T-helper 17 cell (primary cell): ENCODE data around the gene GPC5. TPM values are rescaled to one million over a fixed set of nuclear protein-coding genes. Genes with fewer than 3 reads are reported as not detected.

Source experiments
- ATAC-seq: fragments of 150-1000 bp; cut with Tn5 transposase; 2 replicates; pipeline ENCODE4 v1.10.0; 2021; ENCODE audit warnings: mild to moderate bottlenecking, moderate library complexity
- DNase-seq, 3 donors: peaks; one replicate each; pipeline versions ENCODE4 v3.0.0 to v3.0.0-alpha.2; 2020 to 2021
- H3K9me3 ChIP-seq: one replicate; pipeline ENCODE4 v1.7.0; 2013; ENCODE audit warnings: low read length, mild to moderate bottlenecking; ENCODE audit not compliant: control insufficient read depth, poor library complexity, severe bottlenecking
- H3K27ac Mint-ChIP-seq: one replicate; pipeline ENCODE4 v1.8.0; 2022; ENCODE audit warnings: mild to moderate bottlenecking, moderate library complexity, mixed read lengths
- H3K27me3 Mint-ChIP-seq: one replicate; pipeline ENCODE4 v1.8.0; 2022; ENCODE audit warnings: mixed read lengths
- H3K36me3 Mint-ChIP-seq: one replicate; pipeline ENCODE4 v1.8.0; 2022; ENCODE audit warnings: low read depth, mixed read lengths
- H3K4me1 Mint-ChIP-seq: one replicate; pipeline ENCODE4 v1.8.0; 2022; ENCODE audit warnings: mild to moderate bottlenecking, mixed read lengths
- H3K4me3 Mint-ChIP-seq: one replicate; pipeline ENCODE4 v1.8.0; 2022; ENCODE audit warnings: mild to moderate bottlenecking, moderate library complexity, mixed read lengths
- total RNA-seq, 4 donors: library from RNA in 2 of 4; stranded (reverse) in 2 of 4; gene quantifications; one replicate each; pipeline ENCODE4 v1.2.3 and lab custom pipeline; 2022 to 2026

The GPC5 gene
- total RNA-seq, 2 donors from 2014 or later = 1.1 TPM; not detected in 1

DNA sequence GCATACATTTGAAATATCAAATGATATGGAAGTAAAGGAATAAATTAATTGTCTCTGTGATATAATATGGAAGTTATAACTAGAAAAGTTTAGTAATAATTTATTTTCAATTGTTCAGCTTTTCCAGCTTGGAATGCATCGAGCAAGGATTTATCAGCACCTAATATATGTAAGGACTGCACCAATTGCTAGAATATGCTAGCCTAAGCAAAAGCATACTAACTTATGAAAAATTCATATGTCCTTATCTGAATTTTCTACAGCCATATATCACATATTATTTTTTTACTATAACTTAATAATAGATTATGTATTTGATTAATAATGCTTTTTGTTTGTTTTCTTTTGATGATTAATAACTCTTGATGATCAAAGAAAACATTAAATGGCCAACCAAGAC, 979.0 kb downstream of the GPC5 start:
- Mint-ChIP-seq H3K4me1 (no peaks in the 10 kb centered on the region), H3K27ac (no peak overlapping the region), H3K4me3 (no peak overlapping the region), H3K27me3 (no peaks in the 10 kb centered on the region), H3K36me3 (no peaks in the 10 kb centered on the region)
- H3K9me3 ChIP-seq = no peaks in the 10 kb centered on the region
- DNase-seq (no peak), ATAC-seq (no peak)

DNA sequence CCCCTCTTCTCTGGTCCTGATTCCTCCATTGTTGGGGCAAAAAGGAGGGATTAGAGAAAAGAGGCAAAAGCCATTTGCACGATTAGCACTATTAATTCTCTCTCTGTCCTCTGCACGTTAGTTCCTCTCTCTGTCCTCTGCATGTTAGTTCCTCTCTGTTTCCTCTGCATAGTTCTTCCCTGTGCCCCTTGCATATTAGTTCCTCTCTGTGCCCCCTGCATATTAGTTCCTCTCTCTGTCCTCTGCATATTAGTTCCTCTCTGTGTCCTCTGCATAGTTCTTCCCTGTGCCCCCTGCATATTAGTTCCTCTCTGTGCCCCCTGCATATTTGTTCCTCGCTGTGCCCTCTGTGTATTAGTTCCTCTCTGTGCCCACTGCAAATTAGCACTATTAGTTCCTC, 981.0 kb downstream of the GPC5 start:
- Mint-ChIP-seq H3K27me3 (no peaks in the 10 kb centered on the region), H3K4me3 (no peak overlapping the region), H3K4me1 (no peaks in the 10 kb centered on the region), H3K27ac (no peak overlapping the region), H3K36me3 (no peaks in the 10 kb centered on the region)
- H3K9me3 ChIP-seq = no peaks in the 10 kb centered on the region
- no peak for ATAC-seq
- no peak for DNase-seq

DNA sequence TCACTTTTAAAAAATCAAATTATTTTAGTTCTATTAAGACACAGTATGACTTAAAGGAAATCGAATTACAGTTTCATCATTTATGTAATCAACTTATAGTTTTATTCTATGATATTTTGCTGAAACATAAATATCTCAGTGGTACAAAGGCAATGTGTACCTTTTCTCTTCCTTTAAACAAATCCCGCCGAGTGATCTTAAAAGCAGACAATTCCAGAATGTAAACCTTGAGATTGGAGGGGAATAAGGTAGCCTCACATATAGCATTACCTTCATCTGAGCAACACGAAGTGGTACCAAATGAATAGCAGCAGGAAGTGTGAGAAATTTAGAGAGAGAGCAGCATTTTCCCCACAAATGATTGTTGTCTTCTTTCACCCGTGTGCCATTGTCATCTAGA, 986.0 kb downstream of the GPC5 start:
- Mint-ChIP-seq H3K27ac (no peak overlapping the region), H3K4me3 (no peak overlapping the region), H3K27me3 (no peaks in the 10 kb centered on the region), H3K36me3 (no peaks in the 10 kb centered on the region), H3K4me1 (no peaks in the 10 kb centered on the region)
- no peaks in the 10 kb centered on the region for H3K9me3 ChIP-seq
- no peak for DNase-seq
- no peak for ATAC-seq

DNA sequence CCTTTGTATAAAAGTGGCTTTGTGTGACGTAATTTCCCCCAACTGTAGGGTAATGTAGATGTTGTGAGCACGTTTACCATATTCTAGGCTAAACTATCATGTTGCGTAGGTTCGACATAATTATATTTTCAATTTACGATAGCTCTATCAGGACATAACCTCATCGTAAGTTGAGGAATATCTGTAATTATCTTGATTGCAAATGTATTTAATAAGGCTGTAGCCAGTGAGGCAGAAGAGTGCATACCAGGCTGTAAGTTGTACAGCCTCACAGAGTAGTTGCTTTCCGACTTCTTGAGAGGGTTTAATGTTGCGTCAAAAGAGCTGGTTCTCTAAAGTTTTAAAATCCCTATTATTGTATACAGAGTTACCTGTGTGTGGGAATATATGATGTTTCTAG, 988.8 kb downstream of the GPC5 start:
- ATAC-seq (no peak), DNase-seq (no peak)
- no peak overlapping the region for H3K27ac Mint-ChIP-seq
- H3K4me1 Mint-ChIP-seq = no peaks in the 10 kb centered on the region
- H3K4me3 Mint-ChIP-seq = no peak overlapping the region
- no peaks in the 10 kb centered on the region for H3K27me3 Mint-ChIP-seq
- no peaks in the 10 kb centered on the region for H3K36me3 Mint-ChIP-seq
- H3K9me3 ChIP-seq = no peaks in the 10 kb centered on the region

DNA sequence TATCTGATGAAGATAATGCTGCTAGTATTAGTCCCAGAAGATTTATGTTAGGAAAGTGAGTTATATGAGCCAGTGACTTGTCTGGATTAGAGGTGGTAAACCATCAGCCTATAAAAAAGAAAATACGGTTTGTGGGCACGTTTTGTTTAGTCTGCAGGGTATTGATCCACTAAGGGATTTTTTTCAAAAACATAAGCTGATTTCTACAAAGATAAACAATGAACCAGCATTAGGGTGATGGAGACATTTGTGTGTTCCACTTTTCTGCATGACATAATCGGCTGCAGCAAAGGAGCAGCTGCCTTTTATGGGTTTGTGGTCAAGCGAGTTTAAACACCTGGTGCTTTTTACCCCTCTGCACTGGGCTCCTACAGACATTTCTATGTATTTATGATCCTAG, 991.8 kb downstream of the GPC5 start:
- Mint-ChIP-seq H3K4me1 (no peaks in the 10 kb centered on the region), H3K27ac (no peak overlapping the region), H3K4me3 (no peak overlapping the region), H3K36me3 (no peaks in the 10 kb centered on the region), H3K27me3 (no peaks in the 10 kb centered on the region)
- DNase-seq (no peak), ATAC-seq (no peak)
- no peaks in the 10 kb centered on the region for H3K9me3 ChIP-seq

DNA sequence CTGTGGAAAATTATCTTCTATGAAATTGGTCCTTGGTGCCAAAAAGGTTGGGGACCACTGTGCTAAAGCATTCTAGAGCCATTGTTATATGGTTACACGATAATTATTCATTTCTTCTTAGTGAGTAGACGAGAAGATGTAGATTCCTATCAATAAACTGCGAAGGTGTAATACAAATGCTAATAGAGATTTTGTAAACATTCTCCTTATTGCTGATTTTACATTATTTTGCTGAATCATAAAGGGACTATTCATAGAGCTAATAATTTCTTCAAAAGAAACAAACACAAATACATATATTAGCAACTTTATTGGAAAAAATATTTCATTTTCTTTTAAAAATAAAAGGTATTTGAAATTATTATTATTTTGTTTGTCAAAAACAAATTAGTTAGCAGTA, 1005.2 kb downstream of the GPC5 start:
- ATAC-seq = no peak
- no peak overlapping the region for H3K4me3 Mint-ChIP-seq

DNA sequence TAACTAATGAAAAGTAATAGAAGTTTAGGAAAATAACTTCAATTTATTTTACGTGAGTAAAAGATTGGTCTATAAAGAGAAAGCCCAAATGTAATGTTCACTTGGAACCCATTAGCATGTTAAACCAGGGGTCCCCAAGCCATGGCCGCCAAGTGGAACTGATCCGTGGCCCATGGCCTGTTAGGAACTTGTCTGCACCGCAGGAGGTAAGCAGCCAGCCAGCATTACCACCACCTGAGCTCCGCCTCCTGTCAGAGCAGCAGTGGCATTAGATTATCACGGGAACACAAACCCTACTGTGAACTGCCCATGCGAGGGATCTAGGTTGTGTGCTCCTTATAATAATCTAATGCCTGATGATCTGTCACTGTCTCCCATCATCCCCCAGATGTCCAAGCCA, 1009.4 kb downstream of the GPC5 start:
- Mint-ChIP-seq H3K4me3 (no peak overlapping the region), H3K36me3 (no peaks in the 10 kb centered on the region), H3K27me3 (no peaks in the 10 kb centered on the region), H3K4me1 (no peaks in the 10 kb centered on the region), H3K27ac (no peak overlapping the region)
- H3K9me3 ChIP-seq = no peaks in the 10 kb centered on the region
- ATAC-seq = no peak
- DNase-seq = no peak

More for the DNA sequence above, 1005.2 kb downstream of the GPC5 start:
- Mint-ChIP-seq H3K27me3 (no peaks in the 10 kb centered on the region), H3K4me1 (no peaks in the 10 kb centered on the region), H3K27ac (no peak overlapping the region), H3K36me3 (no peaks in the 10 kb centered on the region)
- no peak for DNase-seq
- H3K9me3 ChIP-seq = no peaks in the 10 kb centered on the region

DNA sequence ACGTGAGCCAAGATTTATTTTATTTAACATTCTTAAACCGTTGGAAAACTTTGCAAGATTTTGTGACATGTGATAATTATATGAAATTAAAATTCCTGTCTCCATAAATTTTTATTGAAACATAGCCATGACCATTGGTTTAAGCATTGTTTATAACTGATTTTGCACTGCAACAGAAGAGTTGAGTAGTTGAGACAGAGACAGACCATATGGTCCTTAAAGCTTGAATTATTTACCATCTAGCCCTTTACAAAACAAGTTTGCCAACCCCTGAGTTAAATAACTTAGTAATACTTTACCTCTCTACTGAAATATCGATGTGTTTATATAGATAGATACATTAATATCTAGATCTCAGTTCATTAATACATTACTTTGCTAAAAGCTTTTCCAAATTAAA, 1014.1 kb downstream of the GPC5 start:
- Mint-ChIP-seq H3K27me3 (no peaks in the 10 kb centered on the region), H3K4me3 (no peak overlapping the region), H3K27ac (no peak overlapping the region), H3K36me3 (no peaks in the 10 kb centered on the region), H3K4me1 (no peaks in the 10 kb centered on the region)
- DNase-seq = no peak
- no peak for ATAC-seq
- H3K9me3 ChIP-seq = no peaks in the 10 kb centered on the region

DNA sequence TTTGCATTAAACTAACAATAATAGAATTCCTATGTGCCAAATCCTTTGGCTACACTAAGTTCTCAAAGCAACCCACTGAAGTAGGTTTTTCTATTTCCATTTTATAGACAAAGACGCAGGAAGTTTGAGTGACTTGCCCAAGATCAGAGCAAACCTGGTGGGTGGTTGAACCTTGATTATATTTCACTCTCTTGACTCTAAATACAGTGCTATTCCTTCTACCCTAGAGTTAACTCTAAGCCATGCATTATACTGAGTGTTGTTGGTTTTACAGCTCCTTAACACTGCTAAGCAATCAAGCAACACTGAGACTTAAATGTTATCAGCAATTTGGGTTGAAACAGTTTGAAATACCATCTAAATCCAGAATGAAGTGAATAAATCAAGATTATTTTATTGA, 1014.6 kb downstream of the GPC5 start:
- ATAC-seq (no peak), DNase-seq (no peak)
- no peaks in the 10 kb centered on the region for H3K4me1 Mint-ChIP-seq
- no peaks in the 10 kb centered on the region for H3K27me3 Mint-ChIP-seq
- H3K36me3 Mint-ChIP-seq = no peaks in the 10 kb centered on the region
- H3K4me3 Mint-ChIP-seq = no peak overlapping the region
- H3K9me3 ChIP-seq = no peaks in the 10 kb centered on the region
- H3K27ac Mint-ChIP-seq = no peak overlapping the region

DNA sequence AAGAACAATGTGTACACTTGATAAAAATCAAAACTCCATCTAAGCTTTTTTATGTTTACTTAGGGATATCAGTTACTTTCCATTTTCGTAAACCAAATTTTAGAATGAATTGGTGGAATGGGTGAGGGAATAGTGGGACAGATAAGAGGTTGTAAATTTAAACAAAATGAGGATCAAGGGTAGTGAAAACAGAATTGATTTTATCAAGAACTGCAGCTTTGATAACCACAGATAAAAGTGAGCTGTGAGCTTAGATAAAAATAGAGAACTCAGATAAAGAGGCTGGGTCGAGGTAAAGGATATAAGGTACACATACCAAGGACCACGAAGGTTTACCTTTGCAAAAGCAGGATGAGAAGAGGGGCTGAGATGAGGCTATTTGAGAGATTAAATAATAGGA, 1015.0 kb downstream of the GPC5 start:
- Mint-ChIP-seq H3K27ac (no peak overlapping the region), H3K4me3 (no peak overlapping the region), H3K36me3 (no peaks in the 10 kb centered on the region), H3K27me3 (no peaks in the 10 kb centered on the region), H3K4me1 (no peaks in the 10 kb centered on the region)
- ATAC-seq (no peak), DNase-seq (no peak)
- no peaks in the 10 kb centered on the region for H3K9me3 ChIP-seq

DNA sequence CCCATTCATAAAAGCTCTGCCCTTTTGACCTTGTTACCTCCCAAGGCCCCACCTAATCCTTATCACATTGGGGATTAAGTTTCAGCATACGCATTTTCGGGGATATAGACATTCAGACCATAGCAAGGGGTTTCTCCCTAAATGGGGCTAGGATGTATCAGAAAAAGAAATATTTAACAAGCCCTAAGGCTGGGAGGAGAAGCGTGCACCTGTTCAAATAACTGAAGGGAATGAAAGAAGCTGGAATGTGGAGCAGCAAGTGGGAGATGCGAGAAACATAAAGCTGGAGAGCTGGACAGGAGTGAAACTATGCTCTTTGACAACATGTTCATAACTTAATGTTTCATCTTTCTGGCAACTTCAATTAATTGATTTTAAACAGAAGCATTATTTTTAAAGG, 1016.4 kb downstream of the GPC5 start:
- ATAC-seq (no peak), DNase-seq (no peak)
- no peaks in the 10 kb centered on the region for H3K4me1 Mint-ChIP-seq
- H3K9me3 ChIP-seq = no peaks in the 10 kb centered on the region
- H3K4me3 Mint-ChIP-seq = no peak overlapping the region
- no peaks in the 10 kb centered on the region for H3K27me3 Mint-ChIP-seq
- no peak overlapping the region for H3K27ac Mint-ChIP-seq
- H3K36me3 Mint-ChIP-seq = no peaks in the 10 kb centered on the region

DNA sequence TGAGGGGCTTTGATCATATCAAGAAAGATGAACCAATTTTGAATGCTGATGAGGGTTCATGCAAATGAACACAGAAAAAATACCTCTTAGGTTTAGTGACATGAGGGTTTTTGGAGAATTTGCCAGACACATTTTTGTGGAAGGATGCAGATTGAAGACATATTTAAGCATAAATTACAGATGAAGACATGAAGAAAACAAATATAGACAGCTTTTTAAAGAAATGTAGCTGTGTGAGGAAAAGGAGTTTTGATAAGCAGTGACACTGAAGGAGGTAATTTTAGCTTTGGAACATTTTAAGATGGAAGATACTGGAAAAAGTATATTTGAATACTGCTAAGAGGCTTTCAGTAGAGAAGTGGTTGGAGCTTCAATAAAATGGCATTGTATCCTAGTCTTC, 1017.4 kb downstream of the GPC5 start:
- no peak for ATAC-seq
- DNase-seq = no peak
- no peaks in the 10 kb centered on the region for H3K27me3 Mint-ChIP-seq
- H3K9me3 ChIP-seq = no peaks in the 10 kb centered on the region
- no peak overlapping the region for H3K27ac Mint-ChIP-seq
- no peaks in the 10 kb centered on the region for H3K4me1 Mint-ChIP-seq
- no peak overlapping the region for H3K4me3 Mint-ChIP-seq
- H3K36me3 Mint-ChIP-seq = no peaks in the 10 kb centered on the region

DNA sequence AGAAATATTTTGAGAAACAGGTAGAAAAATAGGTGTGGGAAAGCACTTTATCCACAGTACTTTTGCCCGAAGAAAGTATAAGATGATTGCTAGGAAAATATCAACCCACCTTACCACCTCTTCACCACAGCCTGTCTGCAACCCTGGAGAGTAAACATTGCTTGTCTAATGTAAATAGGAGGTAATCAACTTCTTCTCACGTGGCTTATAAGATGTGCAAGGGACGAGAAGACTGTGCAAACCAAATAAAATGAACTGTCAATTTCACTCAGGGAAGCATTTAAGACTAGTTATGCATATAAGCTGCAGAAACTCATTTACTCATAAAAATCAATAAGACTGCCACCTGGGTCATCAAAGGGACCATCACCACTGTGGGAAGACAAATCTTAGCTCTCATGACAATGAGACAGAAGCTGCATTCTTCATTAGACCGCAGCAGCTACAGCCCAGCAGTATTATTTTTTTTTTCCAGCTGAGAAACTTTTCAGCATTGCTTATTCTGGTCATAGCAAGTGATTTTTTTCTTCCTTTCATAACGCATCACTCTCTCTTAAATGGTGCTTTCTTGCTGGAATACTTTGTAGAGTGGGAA, 1020.5 kb downstream of the GPC5 start:
- H3K27ac Mint-ChIP-seq = no peak overlapping the region
- ATAC-seq (no peak), DNase-seq (no peak)
- no peaks in the 10 kb centered on the region for H3K36me3 Mint-ChIP-seq
- no peak overlapping the region for H3K4me3 Mint-ChIP-seq
- H3K4me1 Mint-ChIP-seq = no peaks in the 10 kb centered on the region
- no peaks in the 10 kb centered on the region for H3K27me3 Mint-ChIP-seq
- H3K9me3 ChIP-seq = peaks cover 3% of the 10 kb centered on the region

DNA sequence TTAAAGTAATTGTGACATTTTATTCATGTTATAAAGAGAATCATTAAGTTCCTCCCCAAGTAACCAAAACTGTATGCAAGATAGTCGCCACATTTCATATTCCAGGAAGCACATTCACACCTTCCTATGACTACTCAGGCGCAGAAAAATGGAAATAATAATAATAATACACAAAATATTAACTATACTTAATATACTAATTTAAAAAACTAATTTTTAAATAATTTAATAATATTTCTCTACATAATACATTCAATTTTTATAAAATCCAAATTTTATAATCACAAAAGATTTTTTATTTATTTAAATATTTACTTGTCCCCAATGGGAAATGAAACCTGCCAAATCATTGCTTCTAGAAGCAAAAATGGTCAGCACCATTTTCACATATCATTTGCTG, 1030.8 kb downstream of the GPC5 start:
- ATAC-seq (no peak), DNase-seq (no peak)
- no peaks in the 10 kb centered on the region for H3K27me3 Mint-ChIP-seq
- no peak overlapping the region for H3K27ac Mint-ChIP-seq
- H3K4me3 Mint-ChIP-seq = no peak overlapping the region
- no peaks in the 10 kb centered on the region for H3K36me3 Mint-ChIP-seq
- H3K9me3 ChIP-seq = no peaks in the 10 kb centered on the region
- no peaks in the 10 kb centered on the region for H3K4me1 Mint-ChIP-seq
